HepG2 (cell line): ENCODE measurements around the gene MBLAC1. TPM values are rescaled to one million over a fixed set of nuclear protein-coding genes. Genes with fewer than 3 reads are reported as not detected.

ENCODE experiments used
- CENPBD1 ChIP-seq: sonication (generic); formaldehyde crosslinking; IDR thresholded peaks from 2 replicates; pipeline ENCODE4 v1.8.0; 2022; ENCODE audit warnings: missing genetic modification reagents, low read depth, mild to moderate bottlenecking, borderline replicate concordance
- CENPT ChIP-seq: sonication (generic); formaldehyde crosslinking; IDR thresholded peaks from 2 replicates; pipeline ENCODE4 v1.8.0; 2022; ENCODE audit warnings: low read depth, mild to moderate bottlenecking, moderate library complexity, missing genetic modification reagents
- RARG ChIP-seq: sonication (generic); formaldehyde crosslinking; IDR thresholded peaks from 2 replicates; pipeline ENCODE4 v1.4.0; 2020; ENCODE audit warnings: low read depth, mild to moderate bottlenecking, missing genetic modification reagents
- TBL1XR1 ChIP-seq: fragments of 150-350 bp; IDR thresholded peaks from 2 replicates; pipeline ENCODE4 v1.6.1; 2014; ENCODE audit warnings: borderline replicate concordance, low read length; ENCODE audit not compliant: partially characterized antibody
- ZC3H13 ChIP-seq: sonication (generic); formaldehyde crosslinking; IDR thresholded peaks from 2 replicates; pipeline ENCODE4 v1.8.1; 2023; ENCODE audit warnings: mild to moderate bottlenecking, missing genetic modification reagents, moderate library complexity
- ZNF232 ChIP-seq: sonication (generic); formaldehyde crosslinking; IDR thresholded peaks from 2 replicates; pipeline ENCODE4 v1.4.0; 2020; ENCODE audit warnings: missing genetic modification reagents, borderline replicate concordance
- ZNF558 ChIP-seq: sonication (generic); formaldehyde crosslinking; IDR thresholded peaks from 2 replicates; pipeline ENCODE4 v1.9.0; 2022; ENCODE audit warnings: mild to moderate bottlenecking, missing genetic modification reagents, borderline replicate concordance
- ZNF816 ChIP-seq: sonication (generic); formaldehyde crosslinking; IDR thresholded peaks from 2 replicates; pipeline ENCODE4 v1.8.0; 2022; ENCODE audit warnings: missing genetic modification reagents, mild to moderate bottlenecking, borderline replicate concordance
- polyA plus RNA-seq, 8 experiments: library from polyadenylated mRNA; depleted of rRNA in 3 of 8; stranded (reverse) in 7 of 8; unstranded in 1 of 8; fragments of >200 nt; fragmentation: Illumina TruSeq in 4 of 8; extraction: Trizol in 4 of 8; gene quantifications; 2 replicates each; pipeline versions ENCODE4 v1.2.1 to v1.2.3, GENCODE V29; 2011 to 2016; ENCODE audit warnings: low read depth in 4 of 8, missing spikeins in 1 of 8, mixed read lengths in 1 of 8; ENCODE audit not compliant: insufficient read depth in 1 of 8
- total RNA-seq, 5 experiments: library from RNA; depleted of rRNA; stranded (reverse); fragments of >200 nt; fragmentation: Illumina TruSeq; extraction: Trizol; gene quantifications; 2 replicates each; pipeline ENCODE4 v1.2.3, GENCODE V29; 2016; ENCODE audit warnings: low read depth in 1 of 5
- TF ChIP-seq, protein P1 (sequence below): sonication (generic); formaldehyde crosslinking; IDR thresholded peaks from 2 replicates; pipeline ENCODE4 v1.4.0; 2020; ENCODE audit warnings: low read depth, missing genetic modification reagents
- TF ChIP-seq, protein P2 (sequence below): sonication (generic); formaldehyde crosslinking; IDR thresholded peaks from 2 replicates; pipeline ENCODE4 v1.4.0; 2020; ENCODE audit warnings: missing genetic modification reagents

MBLAC1 gene
- total and polyA plus RNA-seq, 2 of the 13 experiments (the other 11 are each of a cell fraction or from before 2014, with no cell fraction given), result 0.79 to 2.1 TPM

- TF ChIP-seq RARG (CRISPR knock-in tag) (no peak), ZNF232 (CRISPR knock-in tag) (no peak), ZNF816 (peak; percentile 97; the same call in 1 of the 2 replicates), ZC3H13 (CRISPR knock-in tag) (no peak; the same call in 1 of the 2 replicates), CENPT (0 out of 2 replicates have a peak, but pooled peaks have one; percentile 62), TBL1XR1 (no peak), ZNF558 (CRISPR knock-in tag) (no peak), CENPBD1 (CRISPR knock-in tag) (no peak)
- TF ChIP-seq, protein P1, sequence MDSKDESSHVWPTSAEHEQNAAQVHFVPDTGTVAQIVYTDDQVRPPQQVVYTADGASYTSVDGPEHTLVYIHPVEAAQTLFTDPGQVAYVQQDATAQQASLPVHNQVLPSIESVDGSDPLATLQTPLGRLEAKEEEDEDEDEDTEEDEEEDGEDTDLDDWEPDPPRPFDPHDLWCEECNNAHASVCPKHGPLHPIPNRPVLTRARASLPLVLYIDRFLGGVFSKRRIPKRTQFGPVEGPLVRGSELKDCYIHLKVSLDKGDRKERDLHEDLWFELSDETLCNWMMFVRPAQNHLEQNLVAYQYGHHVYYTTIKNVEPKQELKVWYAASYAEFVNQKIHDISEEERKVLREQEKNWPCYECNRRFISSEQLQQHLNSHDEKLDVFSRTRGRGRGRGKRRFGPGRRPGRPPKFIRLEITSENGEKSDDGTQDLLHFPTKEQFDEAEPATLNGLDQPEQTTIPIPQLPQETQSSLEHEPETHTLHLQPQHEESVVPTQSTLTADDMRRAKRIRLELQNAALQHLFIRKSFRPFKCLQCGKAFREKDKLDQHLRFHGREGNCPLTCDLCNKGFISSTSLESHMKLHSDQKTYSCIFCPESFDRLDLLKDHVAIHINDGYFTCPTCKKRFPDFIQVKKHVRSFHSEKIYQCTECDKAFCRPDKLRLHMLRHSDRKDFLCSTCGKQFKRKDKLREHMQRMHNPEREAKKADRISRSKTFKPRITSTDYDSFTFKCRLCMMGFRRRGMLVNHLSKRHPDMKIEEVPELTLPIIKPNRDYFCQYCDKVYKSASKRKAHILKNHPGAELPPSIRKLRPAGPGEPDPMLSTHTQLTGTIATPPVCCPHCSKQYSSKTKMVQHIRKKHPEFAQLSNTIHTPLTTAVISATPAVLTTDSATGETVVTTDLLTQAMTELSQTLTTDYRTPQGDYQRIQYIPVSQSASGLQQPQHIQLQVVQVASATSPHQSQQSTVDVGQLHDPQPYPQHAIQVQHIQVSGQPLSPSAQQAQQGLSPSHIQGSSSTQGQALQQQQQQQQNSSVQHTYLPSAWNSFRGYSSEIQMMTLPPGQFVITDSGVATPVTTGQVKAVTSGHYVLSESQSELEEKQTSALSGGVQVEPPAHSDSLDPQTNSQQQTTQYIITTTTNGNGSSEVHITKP (CRISPR knock-in tag), result peak; percentile 100
- TF ChIP-seq, protein P2, sequence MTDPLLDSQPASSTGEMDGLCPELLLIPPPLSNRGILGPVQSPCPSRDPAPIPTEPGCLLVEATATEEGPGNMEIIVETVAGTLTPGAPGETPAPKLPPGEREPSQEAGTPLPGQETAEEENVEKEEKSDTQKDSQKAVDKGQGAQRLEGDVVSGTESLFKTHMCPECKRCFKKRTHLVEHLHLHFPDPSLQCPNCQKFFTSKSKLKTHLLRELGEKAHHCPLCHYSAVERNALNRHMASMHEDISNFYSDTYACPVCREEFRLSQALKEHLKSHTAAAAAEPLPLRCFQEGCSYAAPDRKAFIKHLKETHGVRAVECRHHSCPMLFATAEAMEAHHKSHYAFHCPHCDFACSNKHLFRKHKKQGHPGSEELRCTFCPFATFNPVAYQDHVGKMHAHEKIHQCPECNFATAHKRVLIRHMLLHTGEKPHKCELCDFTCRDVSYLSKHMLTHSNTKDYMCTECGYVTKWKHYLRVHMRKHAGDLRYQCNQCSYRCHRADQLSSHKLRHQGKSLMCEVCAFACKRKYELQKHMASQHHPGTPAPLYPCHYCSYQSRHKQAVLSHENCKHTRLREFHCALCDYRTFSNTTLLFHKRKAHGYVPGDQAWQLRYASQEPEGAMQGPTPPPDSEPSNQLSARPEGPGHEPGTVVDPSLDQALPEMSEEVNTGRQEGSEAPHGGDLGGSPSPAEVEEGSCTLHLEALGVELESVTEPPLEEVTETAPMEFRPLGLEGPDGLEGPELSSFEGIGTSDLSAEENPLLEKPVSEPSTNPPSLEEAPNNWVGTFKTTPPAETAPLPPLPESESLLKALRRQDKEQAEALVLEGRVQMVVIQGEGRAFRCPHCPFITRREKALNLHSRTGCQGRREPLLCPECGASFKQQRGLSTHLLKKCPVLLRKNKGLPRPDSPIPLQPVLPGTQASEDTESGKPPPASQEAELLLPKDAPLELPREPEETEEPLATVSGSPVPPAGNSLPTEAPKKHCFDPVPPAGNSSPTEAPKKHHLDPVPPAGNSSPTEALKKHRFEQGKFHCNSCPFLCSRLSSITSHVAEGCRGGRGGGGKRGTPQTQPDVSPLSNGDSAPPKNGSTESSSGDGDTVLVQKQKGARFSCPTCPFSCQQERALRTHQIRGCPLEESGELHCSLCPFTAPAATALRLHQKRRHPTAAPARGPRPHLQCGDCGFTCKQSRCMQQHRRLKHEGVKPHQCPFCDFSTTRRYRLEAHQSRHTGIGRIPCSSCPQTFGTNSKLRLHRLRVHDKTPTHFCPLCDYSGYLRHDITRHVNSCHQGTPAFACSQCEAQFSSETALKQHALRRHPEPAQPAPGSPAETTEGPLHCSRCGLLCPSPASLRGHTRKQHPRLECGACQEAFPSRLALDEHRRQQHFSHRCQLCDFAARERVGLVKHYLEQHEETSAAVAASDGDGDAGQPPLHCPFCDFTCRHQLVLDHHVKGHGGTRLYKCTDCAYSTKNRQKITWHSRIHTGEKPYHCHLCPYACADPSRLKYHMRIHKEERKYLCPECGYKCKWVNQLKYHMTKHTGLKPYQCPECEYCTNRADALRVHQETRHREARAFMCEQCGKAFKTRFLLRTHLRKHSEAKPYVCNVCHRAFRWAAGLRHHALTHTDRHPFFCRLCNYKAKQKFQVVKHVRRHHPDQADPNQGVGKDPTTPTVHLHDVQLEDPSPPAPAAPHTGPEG (CRISPR knock-in tag), result no peak
These were observed at the start of gene MBLAC1 (continued) for GRCh38 chr7:100126931-100127865.
